Measurements from ENCODE around the gene CTDP1. TPM values are rescaled to one million over a fixed set of nuclear protein-coding genes. Genes with fewer than 3 reads are reported as not detected.

The CTDP1 gene
- total and polyA plus RNA-seq, 9 of the 15 experiments (the other 6 are each of a cell fraction or from before 2014, with no cell fraction given) = 0.07 to 19.2 (median 4.0) TPM

DNA sequence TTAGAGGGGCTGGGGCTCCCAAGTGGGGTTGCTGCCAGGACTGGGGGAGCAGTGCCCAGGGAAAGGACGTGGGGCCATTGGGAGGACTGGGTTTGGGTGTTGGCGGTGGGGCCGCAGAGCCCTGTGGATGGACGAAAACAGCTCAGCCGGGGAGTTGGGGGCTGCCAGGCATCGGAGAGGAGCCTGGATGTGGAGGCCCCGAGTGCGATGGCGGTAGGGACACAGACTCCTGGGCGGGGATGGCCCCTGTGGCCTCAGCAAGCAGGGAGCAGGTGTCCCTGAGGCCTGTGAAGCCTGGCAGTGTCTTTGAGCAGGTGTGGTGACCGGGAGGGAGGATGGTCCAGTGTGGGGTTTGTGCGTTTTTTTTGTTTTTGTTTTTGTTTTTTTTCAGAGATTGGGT is 13.3 kb downstream of the CTDP1 start:
- FAIRE-seq (no peak), DNase-seq (ENCODE audit: extremely low read depth in 1 of 4, low spot score in 3 of 4) (no peak), ATAC-seq (no peak)
- peaks cover 4% of the 10 kb centered on the region; the same call in 1 of the 2 replicates for H4K20me1 ChIP-seq (replicated peaks; ENCODE audit: control insufficient read depth, insufficient read depth, low read length)
- no peak overlapping the region for H3K9ac ChIP-seq (ENCODE audit: insufficient read depth in 1 of 2, low read depth in 2 of 2, low read length in 2 of 2)
- POLR2A ChIA-PET = interaction anchor here (1.9 kb wide), 1 partner anchor 12 kb away, joined by 6 read pairs; no protein-coding TSS in a partner anchor
- no peak overlapping the region for H3K4me2 ChIP-seq (ENCODE audit: insufficient read depth, low read length)
- H3K36me3 ChIP-seq (ENCODE audit: control insufficient read depth, insufficient read depth, low read length) = peaks cover 16% of the 10 kb centered on the region; the same call in 1 of the 3 replicates
- WGBS (ENCODE audit: insufficient coverage, low coverage, missing lambda C conversion rate) = 86% methylated on average over 5 of the region's 12 CpGs
- CTCF ChIA-PET (ENCODE audit: low intra/inter-chr PET ratio) = no interaction called here
- no peak overlapping the region for H2AFZ ChIP-seq (ENCODE audit: low read depth, low read length)
- peaks cover 0 to 15% of the 10 kb centered on the region in 2 experiments; a peak in 3 of 5 replicates for H3K4me1 ChIP-seq (replicated peaks in 1 of 2; ENCODE audit: control insufficient read depth in 2 of 2, insufficient read depth in 2 of 2, low read length in 2 of 2)
- intact Hi-C loops (cut with micrococcal nuclease) = no loop called here
- H3K27ac ChIP-seq (ENCODE audit: extremely low read depth, low read depth, low read length) = no peak overlapping the region
- H3K27me3 ChIP-seq (ENCODE audit: control insufficient read depth in 2 of 2, insufficient read depth in 2 of 2, low read length in 2 of 2) = no peaks in the 10 kb centered on the region
- no TSS peak for BruUV-seq (replicated peaks)
- in situ Hi-C loops (cut with MboI) = no loop called here
- H3K9me1 ChIP-seq (ENCODE audit: control insufficient read depth, insufficient read depth, low read length) = no peaks in the 10 kb centered on the region
- peaks cover 22% of the 10 kb centered on the region; the same call in 2 of the 3 replicates for H3K79me2 ChIP-seq (ENCODE audit: control insufficient read depth, insufficient read depth, low read length)
- H3K9me3 ChIP-seq (replicated peaks; ENCODE audit: control insufficient read depth, insufficient read depth, low read depth, low read length) = no peaks in the 10 kb centered on the region
- no peak overlapping the region for H3K4me3 ChIP-seq
- TF ChIP-seq CBFB (CRISPR knock-in tag; IDR thresholded peaks at IDR 0.05) = no peak
- TF ChIP-seq, protein P1, sequence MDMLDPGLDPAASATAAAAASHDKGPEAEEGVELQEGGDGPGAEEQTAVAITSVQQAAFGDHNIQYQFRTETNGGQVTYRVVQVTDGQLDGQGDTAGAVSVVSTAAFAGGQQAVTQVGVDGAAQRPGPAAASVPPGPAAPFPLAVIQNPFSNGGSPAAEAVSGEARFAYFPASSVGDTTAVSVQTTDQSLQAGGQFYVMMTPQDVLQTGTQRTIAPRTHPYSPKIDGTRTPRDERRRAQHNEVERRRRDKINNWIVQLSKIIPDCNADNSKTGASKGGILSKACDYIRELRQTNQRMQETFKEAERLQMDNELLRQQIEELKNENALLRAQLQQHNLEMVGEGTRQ (CRISPR knock-in tag; IDR thresholded peaks at IDR 0.05) = no peak
- TF ChIP-seq, protein P2, sequence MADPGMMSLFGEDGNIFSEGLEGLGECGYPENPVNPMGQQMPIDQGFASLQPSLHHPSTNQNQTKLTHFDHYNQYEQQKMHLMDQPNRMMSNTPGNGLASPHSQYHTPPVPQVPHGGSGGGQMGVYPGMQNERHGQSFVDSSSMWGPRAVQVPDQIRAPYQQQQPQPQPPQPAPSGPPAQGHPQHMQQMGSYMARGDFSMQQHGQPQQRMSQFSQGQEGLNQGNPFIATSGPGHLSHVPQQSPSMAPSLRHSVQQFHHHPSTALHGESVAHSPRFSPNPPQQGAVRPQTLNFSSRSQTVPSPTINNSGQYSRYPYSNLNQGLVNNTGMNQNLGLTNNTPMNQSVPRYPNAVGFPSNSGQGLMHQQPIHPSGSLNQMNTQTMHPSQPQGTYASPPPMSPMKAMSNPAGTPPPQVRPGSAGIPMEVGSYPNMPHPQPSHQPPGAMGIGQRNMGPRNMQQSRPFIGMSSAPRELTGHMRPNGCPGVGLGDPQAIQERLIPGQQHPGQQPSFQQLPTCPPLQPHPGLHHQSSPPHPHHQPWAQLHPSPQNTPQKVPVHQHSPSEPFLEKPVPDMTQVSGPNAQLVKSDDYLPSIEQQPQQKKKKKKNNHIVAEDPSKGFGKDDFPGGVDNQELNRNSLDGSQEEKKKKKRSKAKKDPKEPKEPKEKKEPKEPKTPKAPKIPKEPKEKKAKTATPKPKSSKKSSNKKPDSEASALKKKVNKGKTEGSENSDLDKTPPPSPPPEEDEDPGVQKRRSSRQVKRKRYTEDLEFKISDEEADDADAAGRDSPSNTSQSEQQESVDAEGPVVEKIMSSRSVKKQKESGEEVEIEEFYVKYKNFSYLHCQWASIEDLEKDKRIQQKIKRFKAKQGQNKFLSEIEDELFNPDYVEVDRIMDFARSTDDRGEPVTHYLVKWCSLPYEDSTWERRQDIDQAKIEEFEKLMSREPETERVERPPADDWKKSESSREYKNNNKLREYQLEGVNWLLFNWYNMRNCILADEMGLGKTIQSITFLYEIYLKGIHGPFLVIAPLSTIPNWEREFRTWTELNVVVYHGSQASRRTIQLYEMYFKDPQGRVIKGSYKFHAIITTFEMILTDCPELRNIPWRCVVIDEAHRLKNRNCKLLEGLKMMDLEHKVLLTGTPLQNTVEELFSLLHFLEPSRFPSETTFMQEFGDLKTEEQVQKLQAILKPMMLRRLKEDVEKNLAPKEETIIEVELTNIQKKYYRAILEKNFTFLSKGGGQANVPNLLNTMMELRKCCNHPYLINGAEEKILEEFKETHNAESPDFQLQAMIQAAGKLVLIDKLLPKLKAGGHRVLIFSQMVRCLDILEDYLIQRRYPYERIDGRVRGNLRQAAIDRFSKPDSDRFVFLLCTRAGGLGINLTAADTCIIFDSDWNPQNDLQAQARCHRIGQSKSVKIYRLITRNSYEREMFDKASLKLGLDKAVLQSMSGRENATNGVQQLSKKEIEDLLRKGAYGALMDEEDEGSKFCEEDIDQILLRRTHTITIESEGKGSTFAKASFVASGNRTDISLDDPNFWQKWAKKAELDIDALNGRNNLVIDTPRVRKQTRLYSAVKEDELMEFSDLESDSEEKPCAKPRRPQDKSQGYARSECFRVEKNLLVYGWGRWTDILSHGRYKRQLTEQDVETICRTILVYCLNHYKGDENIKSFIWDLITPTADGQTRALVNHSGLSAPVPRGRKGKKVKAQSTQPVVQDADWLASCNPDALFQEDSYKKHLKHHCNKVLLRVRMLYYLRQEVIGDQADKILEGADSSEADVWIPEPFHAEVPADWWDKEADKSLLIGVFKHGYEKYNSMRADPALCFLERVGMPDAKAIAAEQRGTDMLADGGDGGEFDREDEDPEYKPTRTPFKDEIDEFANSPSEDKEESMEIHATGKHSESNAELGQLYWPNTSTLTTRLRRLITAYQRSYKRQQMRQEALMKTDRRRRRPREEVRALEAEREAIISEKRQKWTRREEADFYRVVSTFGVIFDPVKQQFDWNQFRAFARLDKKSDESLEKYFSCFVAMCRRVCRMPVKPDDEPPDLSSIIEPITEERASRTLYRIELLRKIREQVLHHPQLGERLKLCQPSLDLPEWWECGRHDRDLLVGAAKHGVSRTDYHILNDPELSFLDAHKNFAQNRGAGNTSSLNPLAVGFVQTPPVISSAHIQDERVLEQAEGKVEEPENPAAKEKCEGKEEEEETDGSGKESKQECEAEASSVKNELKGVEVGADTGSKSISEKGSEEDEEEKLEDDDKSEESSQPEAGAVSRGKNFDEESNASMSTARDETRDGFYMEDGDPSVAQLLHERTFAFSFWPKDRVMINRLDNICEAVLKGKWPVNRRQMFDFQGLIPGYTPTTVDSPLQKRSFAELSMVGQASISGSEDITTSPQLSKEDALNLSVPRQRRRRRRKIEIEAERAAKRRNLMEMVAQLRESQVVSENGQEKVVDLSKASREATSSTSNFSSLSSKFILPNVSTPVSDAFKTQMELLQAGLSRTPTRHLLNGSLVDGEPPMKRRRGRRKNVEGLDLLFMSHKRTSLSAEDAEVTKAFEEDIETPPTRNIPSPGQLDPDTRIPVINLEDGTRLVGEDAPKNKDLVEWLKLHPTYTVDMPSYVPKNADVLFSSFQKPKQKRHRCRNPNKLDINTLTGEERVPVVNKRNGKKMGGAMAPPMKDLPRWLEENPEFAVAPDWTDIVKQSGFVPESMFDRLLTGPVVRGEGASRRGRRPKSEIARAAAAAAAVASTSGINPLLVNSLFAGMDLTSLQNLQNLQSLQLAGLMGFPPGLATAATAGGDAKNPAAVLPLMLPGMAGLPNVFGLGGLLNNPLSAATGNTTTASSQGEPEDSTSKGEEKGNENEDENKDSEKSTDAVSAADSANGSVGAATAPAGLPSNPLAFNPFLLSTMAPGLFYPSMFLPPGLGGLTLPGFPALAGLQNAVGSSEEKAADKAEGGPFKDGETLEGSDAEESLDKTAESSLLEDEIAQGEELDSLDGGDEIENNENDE (IDR thresholded peaks at IDR 0.05; ENCODE audit: low read depth, low read length) = no peak
- TF ChIP-seq, protein P3, sequence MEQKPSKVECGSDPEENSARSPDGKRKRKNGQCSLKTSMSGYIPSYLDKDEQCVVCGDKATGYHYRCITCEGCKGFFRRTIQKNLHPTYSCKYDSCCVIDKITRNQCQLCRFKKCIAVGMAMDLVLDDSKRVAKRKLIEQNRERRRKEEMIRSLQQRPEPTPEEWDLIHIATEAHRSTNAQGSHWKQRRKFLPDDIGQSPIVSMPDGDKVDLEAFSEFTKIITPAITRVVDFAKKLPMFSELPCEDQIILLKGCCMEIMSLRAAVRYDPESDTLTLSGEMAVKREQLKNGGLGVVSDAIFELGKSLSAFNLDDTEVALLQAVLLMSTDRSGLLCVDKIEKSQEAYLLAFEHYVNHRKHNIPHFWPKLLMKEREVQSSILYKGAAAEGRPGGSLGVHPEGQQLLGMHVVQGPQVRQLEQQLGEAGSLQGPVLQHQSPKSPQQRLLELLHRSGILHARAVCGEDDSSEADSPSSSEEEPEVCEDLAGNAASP (IDR thresholded peaks at IDR 0.05) = no peak
- no peak for TF ChIP-seq GATAD2B (IDR thresholded peaks at IDR 0.05; ENCODE audit: borderline replicate concordance)
- no peak for TF ChIP-seq EP400 (IDR thresholded peaks at IDR 0.05)
- no peak for TF ChIP-seq ZNF57 (CRISPR knock-in tag; IDR thresholded peaks at IDR 0.05)
- TF ChIP-seq DMBX1 (CRISPR knock-in tag; IDR thresholded peaks at IDR 0.05; ENCODE audit: borderline replicate concordance) = no peak
